Measurements from ENCODE around the gene TBC1D4. TPM values are rescaled to one million over a fixed set of nuclear protein-coding genes. Genes with fewer than 3 reads are reported as not detected.

Gene TBC1D4
- total and polyA plus RNA-seq, 10 of the 15 experiments (the other 5 are each of a cell fraction or from before 2014, with no cell fraction given): 11.0 to 38.6 (median 25.5) TPM

DNA sequence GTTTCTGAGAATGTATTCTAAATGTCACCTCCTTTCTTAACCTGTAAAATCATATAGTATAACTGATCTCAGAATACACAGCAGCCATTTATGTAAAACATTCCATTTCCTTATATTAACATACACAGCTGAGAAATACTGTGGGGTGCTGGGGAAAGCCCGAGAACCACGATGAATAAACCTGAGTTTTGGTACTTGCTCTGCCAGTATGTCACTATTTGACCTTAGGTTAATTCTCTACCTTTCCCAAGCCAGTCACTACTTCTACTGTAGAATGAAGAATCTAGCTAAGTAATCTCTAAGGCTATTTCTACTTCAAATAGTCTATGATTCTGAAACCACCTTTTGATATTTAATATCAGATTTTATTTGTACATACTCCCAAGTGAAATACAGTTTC lies 173.7 kb downstream of the TBC1D4 start (continued):
- TF ChIP-seq WRNIP1 (IDR thresholded peaks at IDR 0.05; ENCODE audit: borderline replicate concordance, low read depth, low read length): no peak
- peak; percentile 18 for TF ChIP-seq SKIL (IDR thresholded peaks at IDR 0.05; ENCODE audit: low read depth, poor library complexity, severe bottlenecking)
- peak; percentile 57; the same call in 1 of the 2 replicates for TF ChIP-seq RUNX3 (IDR thresholded peaks at IDR 0.05; ENCODE audit: low read length)
- no peak for TF ChIP-seq MEF2B (IDR thresholded peaks at IDR 0.05; ENCODE audit: partially characterized antibody, poor library complexity, severe bottlenecking)
- 0 out of 2 replicates have a peak, but pooled peaks have one; percentile 38 for TF ChIP-seq ZNF24 (IDR thresholded peaks at IDR 0.05)
- TF ChIP-seq SMARCA5 (IDR thresholded peaks at IDR 0.05): 0 out of 2 replicates have a peak, but pooled peaks have one; percentile 41
- TF ChIP-seq, protein P1, sequence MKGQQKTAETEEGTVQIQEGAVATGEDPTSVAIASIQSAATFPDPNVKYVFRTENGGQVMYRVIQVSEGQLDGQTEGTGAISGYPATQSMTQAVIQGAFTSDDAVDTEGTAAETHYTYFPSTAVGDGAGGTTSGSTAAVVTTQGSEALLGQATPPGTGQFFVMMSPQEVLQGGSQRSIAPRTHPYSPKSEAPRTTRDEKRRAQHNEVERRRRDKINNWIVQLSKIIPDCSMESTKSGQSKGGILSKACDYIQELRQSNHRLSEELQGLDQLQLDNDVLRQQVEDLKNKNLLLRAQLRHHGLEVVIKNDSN (IDR thresholded peaks at IDR 0.05; ENCODE audit: borderline replicate concordance, extremely low read length, insufficient read depth, low read depth, low read length): no peak
- peak; percentile 54 for TF ChIP-seq NR2F1 (conservative IDR thresholded peaks at IDR 0.05)
- TF ChIP-seq ZNF274 (IDR thresholded peaks at IDR 0.05; ENCODE audit: insufficient read depth, insufficient read length): no peak
- no peak for TF ChIP-seq SPI1 (IDR thresholded peaks at IDR 0.05; ENCODE audit: borderline replicate concordance, insufficient read depth, low read depth, low read length)

Measured in GM12878 (cell line).